Panc1 (cell line): ENCODE data around the gene NUAK2.

ENCODE experiments used
- CTCF ChIP-seq: fragments of 450-650 bp; IDR thresholded peaks from 2 replicates; pipeline ENCODE4 v1.5.1; 2017; ENCODE audit warnings: mild to moderate bottlenecking
- REST ChIP-seq, 2 experiments: IDR thresholded peaks; 2 replicates each; pipeline ENCODE4 v1.6.1; 2011 to 2012; ENCODE audit warnings: low read depth in 2 of 2, control low read depth in 1 of 2, low read length in 1 of 2, mild to moderate bottlenecking in 1 of 2, moderate library complexity in 1 of 2; ENCODE audit not compliant: insufficient read depth in 1 of 2
- SIN3A ChIP-seq: IDR thresholded peaks from 2 replicates; pipeline ENCODE4 v1.6.1; 2012; ENCODE audit warnings: low read depth, mild to moderate bottlenecking, low read length, moderate library complexity, borderline replicate concordance; ENCODE audit not compliant: insufficient read depth

- peak; percentile 97 for TF ChIP-seq CTCF
- no peak for TF ChIP-seq SIN3A
- no peak for TF ChIP-seq REST (IDR thresholded peaks at IDR 0.05; ENCODE audit: insufficient read depth in 1 of 2, low read depth in 2 of 2, low read length in 1 of 2)
Observed at GRCh38 chr1:205273551-205273982, 48.0 kb downstream of the NUAK2 start.
